ENCODE results near the gene WHRN.

GRCh38 chr9:114492991-114493390 is 12.3 kb downstream of the WHRN start:
- no peak for TF ChIP-seq TAF1 (IDR thresholded peaks at IDR 0.05; ENCODE audit: borderline replicate concordance, low read depth, low read length)
- no peak for TF ChIP-seq POLR2AphosphoS5 (IDR thresholded peaks at IDR 0.05; ENCODE audit: low read depth, low read length)
- TF ChIP-seq POLR2A (IDR thresholded peaks at IDR 0.05; ENCODE audit: low read depth, low read length): no peak

All from GM12892 (cell line).